NCI-H1436 (cell line): ENCODE data around the gene TWIST2.

Source experiments
- DNase-seq: peaks from one replicate; lab custom pipeline; 2025; lab: John Stamatoyannopoulos, UW

Gene TWIST2

DNA sequence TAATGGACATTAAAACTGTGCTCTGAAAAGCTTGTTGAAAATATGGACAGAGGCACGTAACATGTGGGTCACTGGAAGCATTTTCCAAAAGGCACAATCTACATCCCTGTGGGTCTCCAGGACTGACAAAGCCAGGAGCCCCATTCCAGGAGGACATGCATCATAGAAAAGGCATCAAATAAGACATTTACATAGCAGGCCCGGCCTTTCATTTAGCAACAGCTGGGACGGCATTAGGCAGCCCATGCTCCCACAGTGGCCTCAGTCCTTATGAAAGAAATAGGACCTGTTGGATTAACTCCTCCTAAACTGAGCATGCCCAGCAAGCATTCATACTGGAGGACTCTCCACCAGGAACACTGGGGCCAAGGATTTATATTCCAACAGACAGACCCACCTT is 72.2 kb downstream of the TWIST2 start:
- no peak for DNase-seq

DNA sequence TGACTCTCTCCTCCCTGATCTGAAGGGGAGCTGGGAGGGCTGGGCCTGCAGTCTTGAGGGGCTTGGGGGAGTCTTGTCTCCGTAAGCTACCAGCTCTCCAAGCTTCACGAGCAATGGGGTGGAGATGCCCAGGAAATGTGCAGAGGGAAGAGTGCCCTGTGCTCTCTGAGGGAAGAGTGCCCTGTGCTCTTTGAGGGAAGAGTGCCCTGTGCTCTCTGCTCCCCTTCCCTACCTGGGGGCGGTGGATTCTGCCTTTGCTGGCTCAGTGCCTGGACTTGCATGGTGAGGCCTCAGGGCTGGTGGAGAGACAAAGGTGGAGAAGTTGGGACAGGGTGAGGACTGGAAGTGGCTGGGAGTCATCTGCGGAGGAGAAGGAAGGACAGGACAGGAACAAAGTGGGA is 72.7 kb downstream of the TWIST2 start:
- DNase-seq = no peak

GRCh38 chr2:238921259-238921658 is 73.4 kb downstream of the TWIST2 start:
- no peak for DNase-seq

DNA sequence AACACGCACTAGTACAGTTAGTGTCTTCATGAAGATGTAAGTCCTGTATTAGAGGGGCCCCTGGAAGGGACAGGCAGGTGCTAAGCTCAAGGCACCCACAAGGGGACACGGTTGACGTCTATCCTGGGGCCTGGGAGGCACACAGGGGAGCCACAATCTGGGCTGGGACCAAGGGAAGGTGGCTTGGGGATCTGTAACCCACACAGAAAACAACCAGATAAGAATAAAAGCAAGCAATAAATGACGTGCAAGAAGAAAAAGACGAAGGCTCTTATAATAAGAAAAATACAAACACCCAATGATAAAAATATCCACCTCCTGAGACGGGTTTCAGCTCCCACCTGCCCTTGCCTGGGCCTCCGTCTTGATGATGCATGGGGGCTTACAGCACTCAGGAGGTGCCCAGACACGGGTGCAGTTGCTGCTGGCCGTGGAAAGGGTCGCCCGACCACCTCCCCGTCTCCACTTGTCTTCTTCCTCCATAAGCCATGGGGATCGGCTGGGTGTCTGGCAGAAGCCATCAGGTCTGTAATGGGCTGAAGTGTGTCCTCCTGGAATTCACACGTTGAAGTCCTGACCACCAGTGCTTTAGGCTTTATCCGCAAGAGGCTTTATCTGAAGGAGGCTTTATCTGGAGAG is 73.9 kb downstream of the TWIST2 start:
- DNase-seq = no peak

DNA sequence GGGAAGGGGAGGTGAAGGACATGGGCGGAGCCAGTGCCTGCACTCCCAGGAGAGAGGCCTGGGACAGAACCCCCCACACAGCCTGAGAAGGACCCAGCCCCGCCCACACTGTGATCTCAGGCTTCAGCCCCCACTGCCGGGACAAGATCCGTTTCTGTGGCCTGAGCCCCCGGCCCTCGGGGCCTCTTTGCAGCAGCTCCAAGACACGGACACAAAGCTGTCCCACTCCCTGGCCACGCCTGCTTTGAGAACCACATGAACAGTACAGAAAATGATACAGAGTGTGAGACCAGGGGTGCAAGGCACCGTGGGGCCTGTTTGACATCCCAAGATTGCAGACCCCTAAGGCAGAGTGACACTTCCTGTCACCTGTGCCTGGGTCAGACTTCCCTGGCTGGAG is 74.5 kb downstream of the TWIST2 start:
- DNase-seq = no peak

- no peak for DNase-seq
Measured at GRCh38 chr2:238924032-238924431, 76.1 kb downstream of the TWIST2 start.

DNA sequence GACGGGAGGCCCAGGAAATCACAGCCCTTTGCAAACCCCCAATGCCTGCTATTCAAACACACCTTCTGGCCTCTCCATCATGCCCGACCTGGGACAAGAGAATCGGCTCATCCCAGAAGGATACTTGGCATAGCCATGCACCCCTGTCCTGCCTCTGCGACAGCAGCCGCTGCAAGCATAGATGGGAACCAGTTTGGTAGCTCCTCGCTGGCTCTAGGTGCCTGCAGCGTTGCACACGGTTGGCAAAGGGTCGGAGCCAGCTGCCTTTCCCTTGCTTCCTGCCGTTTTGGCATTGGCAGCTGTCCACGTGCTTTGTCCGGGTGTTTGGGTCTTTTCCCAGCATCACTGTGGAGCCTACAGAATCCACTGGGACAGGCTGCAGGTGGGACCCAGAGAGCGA is 76.9 kb downstream of the TWIST2 start:
- DNase-seq = no peak

GRCh38 chr2:238925281-238925680 is 77.4 kb downstream of the TWIST2 start:
- no peak for DNase-seq

DNA sequence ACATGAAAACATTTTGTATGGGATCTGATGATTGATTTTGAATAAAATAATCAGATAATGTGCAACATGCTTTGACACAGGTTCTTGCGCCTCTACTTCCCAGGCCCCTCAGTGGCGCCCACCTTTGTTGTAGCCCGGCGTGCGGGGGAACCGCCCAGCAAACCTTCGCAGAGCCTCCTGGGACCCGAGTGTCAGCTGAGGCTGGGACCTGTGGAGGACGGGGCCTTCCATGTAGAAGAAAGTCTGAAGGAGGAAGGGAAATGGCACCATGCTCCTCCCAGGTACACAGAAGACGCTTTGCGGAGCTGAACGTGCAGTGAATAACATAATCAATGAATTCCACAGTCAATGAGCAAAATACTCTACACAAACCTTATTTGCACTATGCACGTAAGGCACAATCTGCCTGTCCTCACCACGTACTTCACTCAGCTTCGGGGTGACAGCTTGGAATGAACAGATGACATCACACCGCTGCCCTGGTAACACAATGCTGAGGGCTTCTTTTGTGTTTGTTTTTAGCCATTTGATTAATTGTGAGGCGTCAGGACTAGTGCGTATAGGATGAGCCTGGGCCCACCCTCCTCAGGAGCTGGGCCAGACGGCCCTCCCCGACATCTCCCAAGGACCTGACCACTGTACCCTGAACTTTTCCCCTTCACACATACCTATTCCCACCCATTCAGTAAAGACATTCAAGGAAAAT is 78.1 kb downstream of the TWIST2 start:
- DNase-seq = no peak

DNA sequence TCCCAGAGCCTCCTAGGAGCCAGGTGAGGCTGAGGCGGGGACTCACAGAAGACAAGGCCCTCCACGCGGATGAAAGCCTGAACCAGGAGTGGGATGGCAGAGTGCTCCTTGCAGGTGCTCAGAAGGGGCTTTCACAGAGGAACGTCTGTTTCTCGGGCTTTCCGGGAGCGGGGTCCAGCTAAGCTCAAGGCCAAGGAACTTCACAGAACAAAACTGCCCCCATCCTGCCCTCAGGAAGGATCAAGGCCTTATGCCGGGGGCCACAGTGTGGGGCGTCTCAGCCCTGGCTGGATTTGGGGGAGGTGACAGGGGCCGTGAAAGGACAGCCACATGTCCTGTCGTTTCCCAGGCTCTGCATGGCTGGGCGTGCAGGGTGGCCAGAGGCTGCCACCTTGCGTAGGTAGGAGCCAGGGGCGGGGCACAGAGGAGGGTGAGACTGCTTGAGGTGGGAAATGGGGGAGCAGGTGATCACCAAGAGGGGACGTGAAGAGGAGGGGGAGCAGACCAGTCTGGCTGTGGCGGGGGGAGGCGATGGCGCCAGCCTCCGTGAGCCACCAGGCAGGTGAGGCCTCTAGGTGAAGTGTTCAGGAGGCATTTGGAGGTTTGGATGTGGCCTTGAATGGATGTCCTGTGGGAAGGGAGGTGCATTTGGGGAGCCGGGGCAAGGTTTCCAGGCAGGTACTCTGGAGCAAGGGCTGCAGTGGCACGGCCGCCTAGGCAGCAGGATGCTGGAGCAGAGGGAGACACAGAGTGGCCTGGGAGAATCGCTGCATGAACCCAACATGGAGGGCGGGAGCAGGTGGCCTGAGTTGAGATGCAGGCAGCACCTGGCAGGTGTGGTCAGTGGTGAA is 79.1 kb downstream of the TWIST2 start:
- no peak for DNase-seq

GRCh38 chr2:238927746-238928519 is 80.0 kb downstream of the TWIST2 start:
- no peak for DNase-seq

- DNase-seq = no peak
Measured at GRCh38 chr2:238928520-238929241, 80.8 kb downstream of the TWIST2 start.

- no peak for DNase-seq
Measured at GRCh38 chr2:238929242-238930081, 81.6 kb downstream of the TWIST2 start.

- no peak for DNase-seq
Measured at GRCh38 chr2:238930216-238930615, 82.3 kb downstream of the TWIST2 start.

DNA sequence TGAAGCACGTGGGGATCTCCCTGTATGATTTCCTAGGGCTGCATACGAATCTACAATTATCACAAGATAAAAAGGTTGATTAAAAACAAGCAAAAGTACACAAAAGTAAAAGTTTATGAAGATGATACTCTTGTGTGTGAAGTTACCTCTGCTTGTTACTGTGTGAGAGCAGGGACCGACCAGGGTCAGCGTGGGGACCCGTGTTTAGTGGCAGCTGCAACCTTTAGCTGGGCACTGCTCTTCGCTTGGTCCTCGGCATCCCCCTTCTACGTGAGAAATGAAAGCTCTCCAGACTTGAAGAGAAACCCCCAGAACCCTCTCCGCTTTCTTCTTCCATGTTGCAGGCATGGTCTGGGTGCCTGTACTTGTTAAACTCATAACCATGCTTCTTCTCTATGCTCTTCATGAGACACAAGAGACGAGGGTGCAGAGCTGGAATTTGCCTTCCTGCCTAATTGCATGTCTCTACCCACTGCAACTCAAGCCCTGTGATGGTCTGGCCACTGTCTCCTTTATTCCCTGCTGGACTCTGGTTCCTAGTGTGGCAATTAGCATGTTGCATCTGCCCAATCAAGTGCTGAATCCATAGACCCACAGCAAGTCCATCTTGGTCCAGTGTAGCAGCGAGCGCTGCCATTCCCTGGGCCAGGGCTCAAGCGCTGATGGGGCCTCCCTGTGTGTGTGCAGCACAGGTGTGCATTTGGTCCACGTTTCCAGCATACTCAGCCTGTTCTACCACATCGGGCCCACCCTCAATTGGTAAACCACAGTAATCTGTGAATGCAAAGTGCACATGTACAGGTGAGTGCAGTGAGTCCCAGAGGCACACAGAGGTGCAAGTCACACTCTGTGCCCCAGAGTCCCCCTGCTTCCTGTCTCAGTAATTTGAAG is 88.5 kb downstream of the TWIST2 start:
- DNase-seq = no peak

GRCh38 chr2:238938003-238938400 is 90.1 kb downstream of the TWIST2 start:
- DNase-seq = no peak

DNA sequence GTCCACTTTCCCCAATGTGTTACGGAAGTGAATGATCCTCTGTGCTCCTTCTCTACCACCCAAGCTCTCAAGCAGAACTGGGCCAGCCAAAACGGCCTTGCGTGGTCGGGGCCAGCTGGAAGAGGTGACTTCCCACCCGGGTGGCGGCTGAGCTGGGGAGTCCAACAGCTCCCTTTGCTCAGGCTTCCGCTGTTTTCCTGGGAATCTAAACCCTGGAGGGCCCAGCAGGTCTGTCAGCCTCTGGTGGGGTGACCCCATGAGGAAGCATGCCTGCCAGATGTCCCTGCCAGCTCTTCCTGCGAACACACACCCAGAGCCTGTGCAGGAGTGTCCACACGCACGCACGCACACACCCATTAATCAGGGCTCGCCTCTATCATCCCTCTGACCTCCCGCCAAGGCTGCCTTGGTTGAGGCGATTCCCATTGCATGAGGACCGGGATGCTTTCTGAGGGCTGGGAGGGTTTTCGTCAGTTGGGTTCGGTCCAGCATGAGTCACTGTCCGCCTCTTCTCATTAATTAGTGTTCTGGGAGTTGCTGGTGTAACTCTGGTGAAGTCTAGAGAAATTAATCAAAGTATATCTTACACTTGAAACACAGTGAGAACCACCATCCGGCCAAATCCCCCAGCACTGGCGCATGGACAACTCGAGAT is 90.6 kb downstream of the TWIST2 start:
- no peak for DNase-seq

GRCh38 chr2:238939074-238939473 is 91.2 kb downstream of the TWIST2 start:
- DNase-seq = no peak
